Activated gamma-delta T cell treated with Interleukin-2 at 50 U/mL for 16 hours (primary cell): ENCODE results near the gene SLC38A10.
A peak's percentile ranks its signal among the peaks of the same experiment; 100 is the strongest.

Experiments used
- DNase-seq: peaks from one replicate; pipeline ENCODE4 v3.0.0-alpha.2; 2020

SLC38A10 gene

DNA sequence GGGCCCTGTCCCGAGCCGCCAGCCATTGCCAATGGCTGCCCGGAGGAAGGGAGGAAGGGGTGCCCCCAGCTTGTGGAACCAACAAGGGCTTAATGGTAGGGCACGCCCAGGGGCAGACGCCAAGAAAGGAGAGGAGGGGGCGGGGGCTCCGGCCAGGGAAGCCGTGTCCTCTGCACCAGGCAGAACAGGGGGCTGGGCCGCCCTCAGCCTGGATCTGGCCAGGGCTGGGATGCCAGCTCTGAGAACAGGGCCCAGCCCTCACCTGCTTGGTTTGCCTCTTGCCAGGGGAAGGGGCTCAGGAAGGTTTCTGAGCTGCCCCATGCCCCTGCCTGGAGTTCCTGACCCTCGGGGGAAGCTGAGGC lies 35.8 kb upstream of the SLC38A10 start:
- DNase-seq: no peak

DNA sequence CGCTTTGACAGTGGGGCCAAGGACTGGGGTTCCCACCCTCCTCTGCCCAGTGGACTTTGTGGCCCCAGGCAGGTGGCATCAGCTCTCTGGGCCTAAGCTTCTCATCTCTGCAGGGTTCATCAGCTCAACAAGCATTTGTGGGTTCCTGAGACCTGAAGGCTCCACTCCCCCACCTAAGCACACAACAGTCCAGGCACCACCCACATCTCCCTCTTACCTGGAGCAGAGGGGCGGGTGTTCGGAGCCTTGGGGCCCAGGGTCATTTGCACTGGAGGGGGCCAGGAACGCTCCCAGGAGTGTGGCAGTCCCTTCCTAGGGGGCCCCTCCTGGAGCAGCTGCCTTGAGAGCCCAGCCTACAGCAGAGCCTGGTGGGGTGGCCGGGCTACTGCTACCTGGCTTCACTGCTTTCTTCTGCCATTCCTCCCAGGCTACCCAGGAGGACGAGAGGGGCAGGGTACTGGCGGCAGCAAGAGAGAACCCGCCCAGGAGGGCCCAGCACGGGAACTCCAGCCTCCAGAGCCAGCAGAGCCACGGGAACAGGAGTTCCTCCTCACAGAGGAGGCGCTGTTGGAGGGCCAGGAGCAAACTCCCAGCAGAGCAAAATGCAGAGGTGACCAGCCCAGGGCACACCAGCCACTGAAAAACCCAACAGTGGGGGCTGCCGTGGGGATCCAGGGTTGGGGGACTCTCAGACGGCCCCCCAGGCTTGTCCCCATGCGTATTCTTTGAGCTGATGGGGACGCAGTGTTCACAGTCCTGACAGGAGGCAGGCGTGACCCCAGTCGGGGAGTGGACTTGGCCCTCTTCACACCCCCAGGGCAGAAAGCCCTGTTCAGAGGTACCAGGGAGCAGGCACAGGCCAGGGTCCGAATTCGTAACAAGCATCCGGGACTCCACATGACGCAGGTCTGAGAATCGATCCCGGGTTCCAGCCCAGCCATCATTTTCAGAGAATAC lies 35.1 kb upstream of the SLC38A10 start:
- no peak for DNase-seq

DNA sequence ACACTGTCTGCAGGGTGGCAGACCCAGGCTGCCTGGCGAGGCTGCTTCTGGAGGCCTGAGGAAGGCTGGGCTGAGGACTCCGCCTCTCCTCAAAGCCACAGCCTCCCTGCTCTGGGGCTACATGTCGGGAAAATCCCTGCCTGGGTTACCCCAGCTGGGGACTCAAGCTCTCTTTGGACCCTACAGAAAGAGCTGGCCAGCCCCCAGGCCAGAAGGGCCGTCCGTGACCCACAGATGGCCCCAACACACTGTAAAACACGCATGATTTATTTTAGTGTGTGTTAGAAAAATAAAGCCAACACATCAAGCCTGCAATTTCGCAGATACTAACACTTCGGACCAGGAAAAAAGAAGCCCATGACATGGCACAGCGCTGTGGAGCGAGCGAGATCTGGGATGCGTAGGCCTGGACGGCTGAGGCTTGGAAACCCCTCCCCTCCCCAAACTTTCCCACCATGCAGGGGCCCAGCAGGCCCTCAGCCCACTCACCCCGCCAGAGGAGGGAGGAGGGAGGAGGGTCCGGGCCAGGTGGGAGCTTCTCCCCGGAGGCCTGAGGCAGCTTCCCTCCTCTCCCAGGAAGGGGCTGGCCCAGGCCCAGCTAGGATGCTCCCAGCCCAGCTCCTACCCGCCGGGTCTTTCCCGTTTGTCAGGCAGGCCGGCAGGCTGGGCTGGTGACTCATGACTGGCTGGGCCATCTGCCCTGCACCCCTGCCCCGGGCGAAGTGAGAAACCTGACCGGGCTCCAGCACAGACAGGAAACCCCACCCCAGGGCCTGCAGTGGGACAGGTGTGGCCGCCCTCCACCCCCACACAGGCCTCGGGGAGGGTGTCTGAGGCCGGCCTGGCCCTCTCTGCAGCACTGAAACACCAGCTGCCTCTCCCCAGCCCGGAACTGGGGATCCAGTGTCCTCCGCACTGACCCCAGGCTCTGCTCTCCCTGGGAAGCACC lies 34.1 kb upstream of the SLC38A10 start:
- no peak for DNase-seq

DNA sequence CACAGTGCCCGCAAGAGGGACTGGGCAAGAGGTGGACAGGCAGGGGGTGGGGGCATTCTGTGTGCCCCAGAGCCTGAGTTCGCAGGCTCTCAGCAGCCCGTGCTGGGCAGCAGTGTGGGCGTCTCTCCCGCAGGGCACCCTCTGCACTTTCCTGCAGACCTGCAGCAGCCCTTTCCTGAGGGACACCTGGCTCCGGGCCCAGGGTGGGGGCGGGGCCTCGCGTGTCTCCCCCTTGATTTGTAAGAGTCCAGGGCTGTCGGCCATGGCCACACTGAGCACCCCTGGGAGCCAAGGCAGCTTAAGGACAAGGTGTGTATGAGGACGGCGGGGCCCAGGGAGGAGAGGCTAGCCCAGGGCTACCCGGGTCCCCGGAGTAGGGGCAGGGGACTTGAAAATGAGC lies 33.4 kb upstream of the SLC38A10 start:
- DNase-seq: no peak

DNA sequence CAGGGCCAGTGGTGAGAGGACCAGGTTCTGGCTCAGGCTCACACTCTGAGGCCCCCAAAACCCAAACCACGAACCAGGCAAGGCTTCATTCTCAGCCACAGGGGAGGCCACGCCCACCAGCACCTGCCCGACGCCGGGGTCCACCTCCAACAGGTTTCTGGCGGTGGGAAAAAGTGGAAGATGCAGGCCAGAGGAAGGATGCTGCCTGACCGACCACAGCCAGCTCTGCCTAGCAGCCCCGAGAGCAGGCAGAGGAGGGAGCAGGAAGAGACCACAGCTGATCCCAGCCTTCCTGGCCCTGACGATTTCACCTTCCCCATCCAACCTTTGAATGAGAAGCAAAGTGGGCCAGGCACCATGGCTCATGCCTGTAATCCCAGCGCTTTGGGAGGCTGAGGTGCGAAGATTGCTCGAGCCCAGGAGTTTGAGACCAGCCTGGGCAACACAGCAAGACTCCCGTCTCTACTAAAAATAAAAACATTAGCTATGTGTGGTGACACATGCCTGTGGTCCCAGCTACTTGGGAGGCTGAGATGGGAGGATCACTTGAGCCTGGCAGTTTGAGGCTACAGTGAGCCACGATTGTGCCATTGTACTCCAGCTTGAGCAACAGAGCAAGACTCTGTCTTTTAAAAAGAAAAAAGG lies 30.7 kb upstream of the SLC38A10 start:
- no peak for DNase-seq

DNA sequence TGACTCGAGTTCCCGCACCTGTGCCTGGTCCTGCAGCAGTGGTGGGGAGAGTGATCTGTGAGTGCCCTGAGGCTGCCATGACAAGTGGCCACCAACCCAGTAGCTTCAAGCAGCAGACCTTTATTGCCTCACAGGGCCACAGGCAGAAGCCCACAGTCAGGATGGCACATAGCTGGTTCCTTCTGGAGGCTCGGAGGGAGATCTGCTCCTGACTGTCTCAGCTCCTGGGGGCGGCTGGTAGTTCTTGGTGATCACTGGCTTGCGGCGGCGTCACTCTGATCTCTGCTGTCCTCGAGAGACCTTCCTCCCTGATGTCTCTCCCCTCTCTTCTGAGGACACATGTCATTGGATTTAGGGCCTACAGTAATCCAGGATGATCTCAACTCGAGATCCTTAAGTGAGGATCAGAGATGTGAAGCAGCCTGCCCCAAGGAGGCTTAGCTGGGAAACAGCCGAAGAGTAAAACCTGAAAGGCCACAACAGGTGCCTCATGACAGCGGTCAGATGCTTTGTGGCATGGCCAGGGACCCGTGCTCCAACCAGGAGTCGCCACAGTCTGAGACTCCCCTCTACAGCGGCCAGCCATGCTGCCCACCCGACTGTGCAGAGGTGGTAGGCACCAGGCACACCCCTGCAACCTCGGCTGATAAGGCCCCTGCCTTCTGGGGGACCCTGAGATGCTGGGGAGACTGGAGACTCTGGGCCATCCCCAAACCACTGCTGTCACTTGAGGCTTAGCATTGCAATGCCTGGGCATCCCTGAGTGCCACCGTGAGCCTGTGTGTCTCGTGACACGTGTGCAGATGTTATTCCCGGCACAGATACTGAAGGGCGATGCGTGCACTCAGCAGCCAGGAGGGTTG lies 30.0 kb upstream of the SLC38A10 start:
- no peak for DNase-seq

DNA sequence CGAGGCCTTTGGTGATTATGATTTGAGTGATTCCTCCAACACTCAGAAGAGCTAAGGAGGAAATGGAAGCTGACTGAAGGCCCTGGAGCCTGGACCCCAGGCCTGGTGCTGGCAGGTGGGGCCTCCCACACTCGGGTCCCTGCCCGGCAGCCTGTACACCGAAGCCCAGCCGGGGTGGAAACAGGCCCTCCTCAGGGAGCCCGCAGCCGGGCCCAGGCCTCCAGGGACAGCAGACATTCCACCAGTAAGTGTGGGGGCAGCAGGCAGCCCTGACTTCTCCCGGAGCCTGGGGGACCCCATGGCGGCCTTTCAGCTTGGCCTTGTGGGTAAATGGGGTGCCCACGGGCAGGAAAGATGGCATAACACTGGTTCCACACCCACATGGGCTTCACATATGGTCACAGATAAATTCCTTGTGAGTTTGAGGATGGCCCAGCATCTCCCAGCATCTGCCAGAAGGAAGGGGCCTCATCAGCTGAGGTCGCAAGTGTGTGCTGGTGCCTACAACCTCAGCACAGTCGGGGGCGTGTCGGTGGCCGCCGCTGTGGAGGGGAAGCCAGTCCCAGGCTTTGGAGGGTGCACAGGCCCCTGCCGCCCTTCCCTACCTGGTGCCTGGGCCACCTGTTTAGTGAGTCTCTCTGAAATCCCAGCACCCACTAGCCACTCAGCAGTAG lies 29.2 kb upstream of the SLC38A10 start:
- no peak for DNase-seq

DNA sequence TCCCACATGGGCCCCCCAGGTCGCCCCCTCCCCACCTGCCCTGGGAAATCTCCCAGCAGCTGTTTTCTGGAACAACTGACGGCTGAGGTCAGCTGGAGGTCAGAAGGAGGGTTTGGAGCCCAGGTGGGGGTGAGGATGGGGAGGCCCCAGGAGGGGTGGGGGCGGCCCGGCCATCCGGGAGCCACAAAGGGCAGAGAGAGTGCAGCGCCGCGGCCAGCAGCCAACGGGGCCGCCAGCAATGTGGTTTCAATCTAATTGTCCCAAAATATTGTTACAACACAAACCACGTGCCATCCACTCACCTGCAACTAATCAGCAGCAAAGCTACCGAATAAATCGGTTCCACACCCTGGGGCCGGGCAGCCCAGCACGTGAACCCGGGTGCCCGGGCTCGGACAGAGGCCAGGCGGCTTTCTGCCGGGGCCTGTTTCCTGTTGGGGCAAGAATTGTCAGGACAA lies 28.3 kb upstream of the SLC38A10 start:
- DNase-seq: no peak

DNA sequence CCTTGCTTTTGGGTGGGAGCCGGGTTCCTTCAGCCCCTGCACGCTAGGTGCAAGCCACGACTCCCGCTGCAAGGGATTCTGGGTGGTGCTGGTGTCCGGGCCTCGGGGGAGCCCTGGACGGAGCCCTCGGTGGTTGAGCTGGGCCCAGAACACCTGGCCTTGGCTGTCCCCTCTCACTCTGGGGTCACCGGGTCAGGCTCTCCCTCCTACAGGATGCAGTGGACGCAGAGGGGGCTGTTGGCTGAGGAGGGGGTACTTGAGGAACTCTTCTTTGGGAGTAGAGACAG lies 27.9 kb upstream of the SLC38A10 start:
- DNase-seq: no peak

DNA sequence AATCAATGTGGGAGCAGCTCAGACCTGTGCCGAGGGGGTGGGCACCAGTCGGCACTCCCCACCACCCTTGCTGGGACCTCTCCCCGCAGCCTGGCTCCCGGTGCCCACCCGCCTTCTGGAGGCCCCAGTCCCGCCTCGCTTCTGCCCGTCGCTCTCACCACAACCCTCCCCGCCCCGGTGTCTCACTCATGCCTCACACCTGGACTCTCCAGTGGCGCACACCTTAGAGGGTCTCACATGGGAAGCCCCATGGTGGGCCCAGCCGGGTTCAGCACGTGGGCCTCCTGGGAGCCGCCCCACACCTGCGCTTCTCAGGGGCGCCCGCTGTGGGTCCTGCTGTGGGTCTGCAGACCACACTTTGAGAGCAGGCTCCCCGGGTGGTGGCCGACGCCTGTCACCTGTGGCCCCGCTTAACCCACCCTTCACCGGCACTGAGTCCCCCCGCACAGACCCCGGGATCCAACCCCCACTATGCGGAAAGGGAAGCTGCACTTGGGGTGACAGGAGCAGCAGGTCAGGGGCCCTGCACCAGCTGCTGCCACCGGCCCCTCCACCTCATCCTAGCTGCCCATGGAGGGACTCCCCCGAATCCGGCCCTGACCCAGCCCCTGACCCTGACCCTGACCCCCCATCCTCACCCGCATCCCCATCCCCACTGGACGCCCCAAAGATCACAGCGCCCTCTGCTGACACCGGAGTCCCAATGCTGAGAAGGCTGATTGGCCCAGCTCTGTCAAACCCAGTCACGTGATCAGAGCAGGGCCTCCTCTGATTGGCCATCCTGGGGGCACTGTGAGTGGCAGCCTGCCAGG lies 27.4 kb upstream of the SLC38A10 start:
- DNase-seq: peak; percentile 17

DNA sequence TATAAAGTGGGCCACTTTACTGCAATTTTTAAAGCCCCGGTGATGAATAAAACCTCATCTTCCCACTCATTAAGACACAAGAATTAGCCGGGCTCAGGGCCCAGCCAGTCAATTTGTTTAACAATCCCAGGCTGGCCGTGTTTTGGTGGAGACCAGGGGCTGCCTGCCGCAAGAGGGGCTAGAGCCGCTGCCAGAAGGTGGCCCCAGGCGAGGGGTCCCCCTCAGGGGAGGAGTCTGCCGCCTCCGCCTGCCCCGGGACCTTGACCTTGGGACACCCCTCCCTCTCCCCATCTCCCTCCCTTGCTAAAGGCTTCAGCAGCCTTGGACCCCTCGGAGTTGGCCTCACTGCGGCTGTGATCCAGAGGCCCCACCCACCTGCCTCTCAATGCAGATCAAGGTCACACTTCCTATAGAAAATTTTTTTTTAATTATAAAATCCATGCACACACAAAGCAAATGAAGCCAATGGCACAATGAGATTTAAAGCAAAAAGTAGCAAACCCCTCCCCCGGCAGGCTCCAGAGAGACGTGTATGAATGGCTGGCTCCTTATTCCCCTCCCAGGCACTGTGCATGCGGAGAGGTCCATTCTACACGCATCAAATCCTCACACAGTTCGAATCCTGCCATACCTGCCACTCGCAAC lies 23.0 kb upstream of the SLC38A10 start:
- no peak for DNase-seq

DNA sequence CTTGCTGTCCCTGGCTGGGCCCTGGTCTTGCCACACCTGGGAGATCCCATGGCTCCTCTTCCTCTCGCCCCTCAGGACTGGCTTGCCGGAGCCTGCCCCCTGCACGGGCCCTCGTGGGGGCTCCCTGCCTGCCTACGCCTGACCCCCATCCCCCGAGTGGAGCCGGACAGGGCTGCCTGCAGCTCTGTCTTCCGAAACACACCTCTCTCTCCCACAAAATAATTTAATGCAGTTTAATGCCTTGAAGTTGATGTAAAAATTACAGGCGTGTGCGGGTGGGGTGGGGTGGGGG lies 22.4 kb upstream of the SLC38A10 start:
- no peak for DNase-seq

DNA sequence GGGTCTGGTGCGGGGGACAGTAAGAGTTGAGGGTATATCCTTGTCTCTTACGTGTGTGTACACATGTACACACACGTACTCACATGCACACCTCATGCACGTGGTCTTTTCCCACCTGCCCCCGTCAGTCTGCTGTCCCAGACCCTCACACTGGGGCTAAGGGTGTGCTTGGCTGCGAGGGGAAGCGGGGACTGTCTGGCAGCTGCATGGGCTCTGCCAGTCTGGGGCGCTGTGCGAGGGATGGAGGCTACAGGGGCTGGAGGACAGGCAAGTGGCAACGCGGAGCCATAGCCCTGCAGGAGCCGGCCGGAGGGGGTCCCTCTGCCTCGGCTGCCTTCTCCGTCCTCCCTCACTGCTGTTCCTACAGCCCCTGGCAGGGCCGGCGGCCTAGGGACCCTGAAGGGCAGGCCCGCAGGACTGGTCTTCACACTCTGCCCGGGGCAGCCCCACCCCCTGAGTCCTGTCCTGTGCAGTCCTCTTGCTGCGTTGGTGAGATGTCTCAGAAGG lies 20.8 kb upstream of the SLC38A10 start:
- DNase-seq: no peak

DNA sequence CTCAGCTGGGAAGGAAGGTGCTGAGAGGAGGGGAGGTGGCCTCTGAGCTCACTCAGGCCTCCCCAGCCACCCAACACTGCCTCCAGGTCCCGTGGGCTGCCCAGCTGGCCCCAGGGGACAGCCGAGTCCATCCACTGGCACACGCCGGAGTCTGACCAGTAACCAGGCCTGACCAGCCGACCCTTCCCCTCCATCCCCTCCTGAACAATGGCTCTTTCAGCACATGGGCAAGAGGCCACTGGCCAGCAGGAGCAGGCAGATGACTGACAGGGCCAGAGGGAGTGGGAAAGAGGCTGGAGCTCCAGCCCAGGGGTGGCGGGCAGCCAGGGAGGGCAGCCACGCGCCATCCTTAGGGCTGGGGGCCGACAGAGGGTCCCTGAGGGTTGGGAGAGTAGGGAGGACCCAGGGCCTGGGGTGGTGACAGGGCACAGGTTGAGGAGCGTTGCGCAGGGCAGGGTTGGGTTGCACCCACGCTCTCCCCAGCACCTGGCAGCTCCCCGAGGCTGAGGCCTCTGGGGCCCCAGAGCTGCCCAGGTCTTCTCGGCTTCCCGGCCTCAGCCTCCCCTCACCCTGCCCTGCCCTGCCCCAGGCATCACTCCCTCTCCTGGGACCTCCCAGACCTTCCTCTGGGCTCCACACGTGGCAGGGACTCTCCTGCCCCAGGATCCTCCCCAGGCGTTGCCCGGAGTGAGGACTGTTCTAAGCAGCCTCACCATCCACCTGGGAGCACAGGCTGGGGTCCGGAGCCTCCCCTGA lies 20.2 kb upstream of the SLC38A10 start:
- DNase-seq: no peak

DNA sequence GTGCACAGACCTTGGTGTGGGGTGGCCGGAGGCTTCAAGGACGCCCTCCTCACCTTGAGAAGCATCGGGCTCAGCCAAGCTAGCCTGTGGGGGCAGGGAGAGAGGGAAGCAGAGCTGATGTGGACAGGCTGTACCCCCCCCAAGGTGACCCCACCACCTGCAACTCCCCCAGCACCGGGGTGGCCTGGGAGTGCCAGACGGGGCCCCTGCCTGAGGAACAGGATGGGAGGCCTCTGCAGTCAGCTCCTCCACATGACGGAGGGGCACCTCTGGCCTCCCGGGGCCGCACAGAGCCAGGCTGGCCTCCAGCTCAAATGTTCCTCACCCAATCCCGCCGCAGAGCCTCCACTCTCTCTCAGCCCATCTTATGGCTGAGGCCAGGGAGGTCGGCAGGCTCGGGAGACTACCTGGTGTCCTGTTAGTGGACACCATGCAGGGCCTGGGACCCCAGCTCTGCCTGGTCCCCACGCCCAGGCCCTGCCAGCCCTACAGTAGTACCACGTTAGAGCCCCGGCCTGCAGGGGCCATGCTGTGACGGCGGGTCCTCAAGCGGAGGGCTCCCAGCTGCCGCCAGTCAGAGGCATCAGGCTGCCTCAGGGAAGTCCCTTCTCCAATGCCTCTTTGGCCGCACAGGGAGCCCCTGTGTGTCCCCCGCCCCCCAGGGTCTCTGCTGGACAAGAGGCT lies 19.4 kb upstream of the SLC38A10 start:
- DNase-seq: no peak

DNA sequence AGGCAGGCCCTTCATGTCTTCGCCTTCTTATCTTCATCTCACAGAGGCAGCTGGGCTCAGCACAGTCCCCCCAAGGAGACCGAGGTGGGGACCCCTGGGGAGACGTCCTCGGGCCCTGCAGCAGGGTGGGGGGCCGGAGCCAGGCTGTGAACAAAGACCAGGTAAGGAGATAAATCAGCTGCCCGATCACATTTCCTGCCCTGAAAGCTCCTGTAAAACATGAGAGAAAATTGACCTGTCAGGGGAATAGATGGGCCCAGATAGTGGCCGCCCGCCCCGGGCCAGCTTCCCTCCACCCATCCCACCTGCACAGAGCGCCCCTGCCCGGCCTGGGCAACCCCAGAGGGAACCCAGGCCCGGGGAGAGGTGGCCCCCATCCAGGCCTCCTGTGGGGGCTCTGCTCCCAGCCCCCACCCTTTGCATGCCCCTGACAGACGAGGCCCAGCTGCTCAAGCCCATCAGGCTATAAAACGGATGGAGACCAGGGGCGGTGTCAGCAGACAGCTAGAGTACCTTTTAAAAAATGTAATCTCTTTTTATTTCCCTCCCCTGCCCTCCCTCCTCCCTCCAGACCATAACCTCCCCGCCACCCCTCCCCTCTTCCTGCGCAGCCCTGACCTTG lies 18.8 kb upstream of the SLC38A10 start:
- no peak for DNase-seq

DNA sequence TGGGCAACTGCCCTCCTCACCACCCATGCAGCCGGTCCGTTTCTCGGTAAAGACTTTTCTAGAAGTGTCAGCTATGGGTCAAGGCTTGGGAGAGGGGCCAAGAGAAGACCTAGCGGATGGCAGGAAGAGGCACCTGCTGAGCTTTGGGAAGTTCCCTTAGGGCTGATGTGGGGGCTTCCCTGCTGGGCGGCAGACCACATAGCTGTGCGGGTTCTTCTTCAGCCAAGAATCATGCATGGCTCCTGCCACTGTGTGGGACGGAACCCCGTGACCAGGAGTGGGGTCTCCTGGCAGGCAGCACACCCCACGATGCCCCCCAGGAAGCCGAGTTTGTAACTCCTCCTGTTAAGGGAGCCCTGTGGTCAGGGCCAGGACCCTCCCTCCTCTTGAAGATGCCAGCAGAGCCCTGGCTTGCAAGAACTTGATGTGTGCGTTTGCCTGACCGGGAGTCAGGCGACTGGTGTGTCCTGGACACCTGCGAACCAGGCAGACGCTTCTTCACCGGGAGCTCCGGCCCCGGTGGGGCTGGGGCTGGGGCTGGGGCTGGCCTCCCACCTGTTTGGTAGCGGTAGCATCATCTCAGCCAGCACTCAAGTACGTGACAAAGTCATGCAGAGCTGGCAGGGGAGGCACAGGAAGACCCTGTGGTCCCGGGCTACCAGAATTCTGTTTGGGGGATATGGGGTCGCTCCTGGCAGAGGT lies 17.7 kb upstream of the SLC38A10 start:
- DNase-seq: no peak

DNA sequence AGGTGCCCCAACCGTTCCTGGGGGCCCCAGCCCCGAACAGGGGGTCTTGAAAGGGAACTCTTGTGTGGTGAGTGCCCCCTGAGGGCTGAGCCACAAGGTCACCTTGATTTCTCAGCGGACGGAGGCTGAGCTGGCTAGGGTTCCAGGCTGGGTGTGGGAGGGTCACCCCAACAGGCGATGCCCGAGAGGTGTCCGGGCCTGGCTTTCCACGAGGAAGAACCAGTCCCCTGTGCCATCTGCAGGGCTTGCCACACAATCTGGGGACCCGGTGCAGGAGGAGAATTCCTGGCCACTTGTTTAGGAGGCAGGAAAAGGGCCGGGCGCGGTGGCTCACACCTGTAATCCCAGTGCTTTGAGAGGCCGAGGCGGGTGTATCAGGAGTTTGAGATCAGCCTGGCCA lies 16.8 kb upstream of the SLC38A10 start:
- no peak for DNase-seq
